Osteoblast (primary cell): ENCODE data around the gene KIAA1217. TPM values are rescaled to one million over a fixed set of nuclear protein-coding genes. Genes with fewer than 3 reads are reported as not detected.

Experiments used
- DNase-seq: peaks from one replicate; pipeline ENCODE4 v3.0.0; 2011; ENCODE audit warnings: low spot score, mixed read lengths; ENCODE audit not compliant: insufficient read length; ENCODE audit errors: missing footprints
- H2AFZ ChIP-seq: 2 replicates; pipeline ENCODE4 v1.6.0; 2011; ENCODE audit warnings: mild to moderate bottlenecking, low read length
- H3K27ac ChIP-seq: 2 replicates; pipeline ENCODE4 v1.5.1; 2011; ENCODE audit warnings: mild to moderate bottlenecking, low read depth, low read length, moderate library complexity
- H3K27me3 ChIP-seq: 2 replicates; pipeline ENCODE4 v1.6.0; 2012; ENCODE audit warnings: mild to moderate bottlenecking, control low read depth, inconsistent platforms, low read length, moderate library complexity; ENCODE audit not compliant: insufficient read depth
- H3K36me3 ChIP-seq: 2 replicates; pipeline ENCODE4 v1.5.1; 2011; ENCODE audit warnings: mild to moderate bottlenecking, low read length, control low read depth, moderate library complexity; ENCODE audit not compliant: insufficient read depth
- H3K4me1 ChIP-seq: 2 replicates; pipeline ENCODE4 v1.5.1; 2011; ENCODE audit warnings: mild to moderate bottlenecking, low read length, control low read depth, moderate library complexity; ENCODE audit not compliant: insufficient read depth
- H3K4me2 ChIP-seq: 2 replicates; pipeline ENCODE4 v1.6.0; 2011; ENCODE audit warnings: mild to moderate bottlenecking, low read length; ENCODE audit not compliant: insufficient read depth
- H3K4me3 ChIP-seq: fragments of 200-600 bp; sonication (generic); 3 replicates; pipeline ENCODE4 v1.5.1; 2012; ENCODE audit warnings: mild to moderate bottlenecking, low read length, inconsistent platforms; ENCODE audit not compliant: insufficient read depth
- H3K79me2 ChIP-seq: 2 replicates; pipeline ENCODE4 v1.6.0; 2012; ENCODE audit warnings: mild to moderate bottlenecking, low read length, control low read depth, inconsistent platforms; ENCODE audit not compliant: insufficient read depth
- H3K9me3 ChIP-seq: 2 replicates; pipeline ENCODE4 v1.5.1; 2011; ENCODE audit warnings: low read depth, low read length, control low read depth
- H4K20me1 ChIP-seq: 2 replicates; pipeline ENCODE4 v1.6.0; 2012; ENCODE audit warnings: mild to moderate bottlenecking, low read length, control low read depth; ENCODE audit not compliant: insufficient read depth
- total RNA-seq: library from RNA; depleted of rRNA; stranded (reverse); fragments of >200 nt; gene quantifications from 2 replicates; pipeline ENCODE4 v1.2.3, GENCODE V29; 2012
- TF ChIP-seq, protein P1 (sequence below): IDR thresholded peaks from 2 replicates; pipeline ENCODE4 v1.5.1; 2011; ENCODE audit warnings: mild to moderate bottlenecking, low read depth, low read length, moderate library complexity; ENCODE audit errors: extremely low read depth

KIAA1217 gene
- total RNA-seq, 1 donor, result 51.0 TPM

DNA sequence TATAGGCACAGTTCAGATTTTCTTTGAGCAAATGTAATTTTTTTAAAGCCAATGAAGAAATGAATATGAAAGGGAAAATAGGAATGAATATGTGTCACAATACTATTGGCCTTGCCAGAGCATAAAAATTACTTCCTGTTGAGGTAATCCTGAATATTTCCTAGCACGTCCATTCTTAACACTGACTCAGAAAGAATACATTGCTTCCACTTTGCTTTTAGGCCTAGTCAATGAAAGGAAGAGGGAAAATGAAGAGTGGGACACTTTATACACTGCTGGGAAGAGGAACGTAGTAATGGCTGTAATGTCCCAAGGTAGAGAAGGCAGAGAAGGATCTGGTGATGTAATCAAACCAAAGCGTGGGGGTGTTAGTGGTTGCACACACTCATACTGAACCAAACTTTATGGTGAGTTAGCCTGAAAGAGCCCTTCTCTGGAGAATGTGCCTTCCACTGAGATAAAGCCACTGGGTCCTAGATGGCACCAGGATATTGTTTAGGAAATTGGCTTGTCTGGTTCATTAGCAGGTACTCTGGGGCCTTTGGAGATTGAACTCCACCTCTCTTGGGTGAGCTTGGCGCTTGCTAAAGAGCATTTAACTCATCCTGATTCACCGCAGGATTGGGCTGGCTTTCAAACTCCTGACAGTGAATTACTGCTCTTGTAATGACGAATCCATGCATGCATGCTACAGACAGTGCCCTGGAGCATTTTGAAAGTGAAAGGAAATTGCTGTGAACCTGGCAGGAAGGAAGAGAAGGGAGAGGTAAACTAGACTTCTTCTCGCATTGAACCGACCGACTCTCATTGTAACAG, 254.9 kb downstream of the KIAA1217 start:
- Histone ChIP-seq H3K4me2 (peak overlapping the region; percentile 94), H3K27me3 (no peaks in the 10 kb centered on the region), H3K9me3 (no peaks in the 10 kb centered on the region), H2AFZ (no peak overlapping the region), H3K36me3 (no peaks in the 10 kb centered on the region), H3K27ac (peak overlapping the region; percentile 96), H3K79me2 (peaks cover 29% of the 10 kb centered on the region), H3K4me3 (peak overlapping the region; percentile 3), H4K20me1 (no peaks in the 10 kb centered on the region), H3K4me1 (peaks cover 44% of the 10 kb centered on the region)
- TF ChIP-seq, protein P1, sequence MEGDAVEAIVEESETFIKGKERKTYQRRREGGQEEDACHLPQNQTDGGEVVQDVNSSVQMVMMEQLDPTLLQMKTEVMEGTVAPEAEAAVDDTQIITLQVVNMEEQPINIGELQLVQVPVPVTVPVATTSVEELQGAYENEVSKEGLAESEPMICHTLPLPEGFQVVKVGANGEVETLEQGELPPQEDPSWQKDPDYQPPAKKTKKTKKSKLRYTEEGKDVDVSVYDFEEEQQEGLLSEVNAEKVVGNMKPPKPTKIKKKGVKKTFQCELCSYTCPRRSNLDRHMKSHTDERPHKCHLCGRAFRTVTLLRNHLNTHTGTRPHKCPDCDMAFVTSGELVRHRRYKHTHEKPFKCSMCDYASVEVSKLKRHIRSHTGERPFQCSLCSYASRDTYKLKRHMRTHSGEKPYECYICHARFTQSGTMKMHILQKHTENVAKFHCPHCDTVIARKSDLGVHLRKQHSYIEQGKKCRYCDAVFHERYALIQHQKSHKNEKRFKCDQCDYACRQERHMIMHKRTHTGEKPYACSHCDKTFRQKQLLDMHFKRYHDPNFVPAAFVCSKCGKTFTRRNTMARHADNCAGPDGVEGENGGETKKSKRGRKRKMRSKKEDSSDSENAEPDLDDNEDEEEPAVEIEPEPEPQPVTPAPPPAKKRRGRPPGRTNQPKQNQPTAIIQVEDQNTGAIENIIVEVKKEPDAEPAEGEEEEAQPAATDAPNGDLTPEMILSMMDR, result no peak
- peak; percentile 76 for DNase-seq

- TF ChIP-seq, protein P1, result no peak
- Histone ChIP-seq H3K27ac (peak overlapping the region; percentile 96), H3K4me2 (peak overlapping the region; percentile 94), H3K27me3 (no peaks in the 10 kb centered on the region), H3K79me2 (peaks cover 35% of the 10 kb centered on the region), H2AFZ (no peak overlapping the region), H3K36me3 (no peaks in the 10 kb centered on the region), H4K20me1 (no peaks in the 10 kb centered on the region), H3K4me1 (peaks cover 48% of the 10 kb centered on the region), H3K4me3 (peak overlapping the region; percentile 78), H3K9me3 (no peaks in the 10 kb centered on the region)
- no peak for DNase-seq
These were observed 256.4 kb downstream of the KIAA1217 start for GRCh38 chr10:24465124-24465874.

GRCh38 chr10:24465891-24466818, 257.2 kb downstream of the KIAA1217 start:
- Histone ChIP-seq H4K20me1 (no peaks in the 10 kb centered on the region), H3K4me2 (peak overlapping the region; percentile 94), H3K27ac (peak overlapping the region; percentile 96), H3K27me3 (no peaks in the 10 kb centered on the region), H3K79me2 (peaks cover 42% of the 10 kb centered on the region), H3K36me3 (no peaks in the 10 kb centered on the region), H3K9me3 (no peaks in the 10 kb centered on the region), H3K4me3 (peak overlapping the region; percentile 78), H3K4me1 (peaks cover 48% of the 10 kb centered on the region), H2AFZ (no peak overlapping the region)
- DNase-seq, result no peak
- TF ChIP-seq, protein P1, result no peak
